Mesendoderm (in vitro differentiated cells): ENCODE measurements around the gene RBM23.
A peak's percentile ranks its signal among the peaks of the same experiment; 100 is the strongest.

Experiments used
- DNase-seq: peaks from one replicate; pipeline ENCODE4 v3.0.0; 2013
- H2AK5ac ChIP-seq: 2 replicates; pipeline ENCODE4 v1.6.1; 2013; ENCODE audit warnings: low read length, inconsistent platforms
- H2BK120ac ChIP-seq: 2 replicates; pipeline ENCODE4 v1.6.1; 2013; ENCODE audit warnings: low read depth, mild to moderate bottlenecking, low read length, moderate library complexity, mixed read lengths
- H2BK15ac ChIP-seq: replicated peaks from 2 replicates; pipeline ENCODE4 v1.6.1; 2013; ENCODE audit warnings: low read depth, mild to moderate bottlenecking, moderate library complexity
- H2BK5ac ChIP-seq: 2 replicates; pipeline ENCODE4 v1.6.1; 2013; ENCODE audit warnings: low read length, inconsistent platforms
- H3K18ac ChIP-seq: 2 replicates; pipeline ENCODE4 v1.6.1; 2013; ENCODE audit warnings: mild to moderate bottlenecking, low read length, mixed read lengths
- H3K23ac ChIP-seq: one replicate; pipeline ENCODE4 v1.6.1; 2013; ENCODE audit warnings: low read length
- H3K27ac ChIP-seq: 2 replicates; pipeline ENCODE4 v1.5.1; 2013; ENCODE audit warnings: low read depth, mild to moderate bottlenecking, inconsistent platforms, low read length, moderate library complexity
- H3K27me3 ChIP-seq: 2 replicates; pipeline ENCODE4 v1.6.1; 2013; ENCODE audit warnings: low read length, control low read depth, mild to moderate bottlenecking, inconsistent platforms; ENCODE audit not compliant: insufficient read depth, poor library complexity
- H3K36me3 ChIP-seq: 2 replicates; pipeline ENCODE4 v1.6.1; 2013; ENCODE audit warnings: low read length, inconsistent platforms; ENCODE audit not compliant: control insufficient read depth, insufficient read depth
- H3K4ac ChIP-seq: one replicate; pipeline ENCODE4 v1.6.1; 2013; ENCODE audit warnings: low read depth, mild to moderate bottlenecking, low read length, moderate library complexity
- H3K4me1 ChIP-seq: 2 replicates; pipeline ENCODE4 v1.6.1; 2013; ENCODE audit warnings: low read depth, low read length, inconsistent platforms; ENCODE audit not compliant: control insufficient read depth
- H3K4me2 ChIP-seq: 2 replicates; pipeline ENCODE4 v1.6.1; 2013; ENCODE audit warnings: low read length
- H3K4me3 ChIP-seq: 2 replicates; pipeline ENCODE4 v1.5.1; 2013; ENCODE audit warnings: mild to moderate bottlenecking, low read length
- H3K56ac ChIP-seq: one replicate; pipeline ENCODE4 v1.6.1; 2013; ENCODE audit warnings: low read length
- H3K79me1 ChIP-seq: 2 replicates; pipeline ENCODE4 v1.6.1; 2013; ENCODE audit warnings: low read length, inconsistent platforms
- H3K79me2 ChIP-seq: 2 replicates; pipeline ENCODE4 v1.6.1; 2013; ENCODE audit warnings: mild to moderate bottlenecking, low read length; ENCODE audit not compliant: control insufficient read depth, insufficient read depth
- H3K9ac ChIP-seq: 2 replicates; pipeline ENCODE4 v1.6.1; 2013; ENCODE audit warnings: low read length, inconsistent platforms
- H4K5ac ChIP-seq: one replicate; pipeline ENCODE4 v1.6.1; 2013; ENCODE audit warnings: low read length
- H4K8ac ChIP-seq: one replicate; pipeline ENCODE4 v1.6.1; 2013; ENCODE audit warnings: low read depth, mild to moderate bottlenecking, control low read depth, low read length, moderate library complexity
- WGBS: extraction: QIAGEN DNeasy Blood & Tissue Kit; methylation state at CpG from one replicate; pipeline ENCODE4 v1.1.7; 2013; ENCODE audit warnings: low lambda C conversion rate, missing lambda C conversion rate; ENCODE audit not compliant: insufficient coverage; ENCODE audit errors: extremely low coverage; 5-methylcytosine and 5-hydroxymethylcytosine counted together

The RBM23 gene

GRCh38 chr14:22848351-22849164 lies 70.4 kb downstream of the RBM23 start:
- H3K27me3 ChIP-seq, result no peaks in the 10 kb centered on the region
- H3K79me2 ChIP-seq, result no peaks in the 10 kb centered on the region
- H2BK5ac ChIP-seq, result no peak overlapping the region
- H3K4ac ChIP-seq, result no peak overlapping the region
- H2AK5ac ChIP-seq, result no peak overlapping the region
- H3K79me1 ChIP-seq, result no peaks in the 10 kb centered on the region
- no peak overlapping the region for H3K4me2 ChIP-seq
- H4K5ac ChIP-seq, result no peak overlapping the region
- H3K18ac ChIP-seq, result no peak overlapping the region
- H3K4me1 ChIP-seq, result peaks cover 2% of the 10 kb centered on the region
- no CpG with 5 or more reads among the region's 12 CpGs for WGBS
- peaks cover 12% of the 10 kb centered on the region for H3K36me3 ChIP-seq
- H3K56ac ChIP-seq, result peak overlapping the region; percentile 76
- no peak overlapping the region for H3K4me3 ChIP-seq
- no peak overlapping the region for H2BK120ac ChIP-seq
- H2BK15ac ChIP-seq, result no peak overlapping the region
- DNase-seq, result peak; percentile 68
- no peak overlapping the region for H3K23ac ChIP-seq
- peak overlapping the region; percentile 37 for H3K27ac ChIP-seq
- H4K8ac ChIP-seq, result no peak overlapping the region
- H3K9ac ChIP-seq, result peak overlapping the region; percentile 45

- Histone ChIP-seq H3K4ac (no peak overlapping the region), H3K23ac (no peak overlapping the region), H2BK5ac (no peak overlapping the region), H2BK120ac (no peak overlapping the region), H3K9ac (peak overlapping the region; percentile 9), H3K4me1 (peaks cover 2% of the 10 kb centered on the region), H3K18ac (no peak overlapping the region), H3K36me3 (peaks cover 18% of the 10 kb centered on the region), H3K4me2 (no peak overlapping the region), H2BK15ac (no peak overlapping the region), H4K8ac (no peak overlapping the region), H3K79me1 (peaks cover 1% of the 10 kb centered on the region), H3K27ac (peak overlapping the region; percentile 37), H4K5ac (no peak overlapping the region), H3K4me3 (no peak overlapping the region), H3K79me2 (no peaks in the 10 kb centered on the region), H3K27me3 (no peaks in the 10 kb centered on the region), H3K56ac (peak overlapping the region; percentile 17), H2AK5ac (no peak overlapping the region)
- DNase-seq, result no peak
- no CpG with 5 or more reads among the region's 14 CpGs for WGBS
Observed at GRCh38 chr14:22847661-22848341, 71.1 kb downstream of the RBM23 start.

GRCh38 chr14:22846811-22847307 lies 72.1 kb downstream of the RBM23 start:
- Histone ChIP-seq H3K23ac (no peak overlapping the region), H3K9ac (no peak overlapping the region), H3K4me1 (peaks cover 2% of the 10 kb centered on the region), H3K27me3 (no peaks in the 10 kb centered on the region), H3K18ac (no peak overlapping the region), H3K4me2 (no peak overlapping the region), H2BK120ac (no peak overlapping the region), H4K8ac (no peak overlapping the region), H3K36me3 (peaks cover 26% of the 10 kb centered on the region), H3K56ac (no peak overlapping the region), H2BK5ac (no peak overlapping the region), H3K4me3 (no peak overlapping the region), H3K79me2 (no peaks in the 10 kb centered on the region), H2AK5ac (no peak overlapping the region), H3K4ac (no peak overlapping the region), H4K5ac (no peak overlapping the region), H2BK15ac (no peak overlapping the region), H3K27ac (no peak overlapping the region), H3K79me1 (peaks cover 6% of the 10 kb centered on the region)
- no peak for DNase-seq
- WGBS, result no CpG with 5 or more reads among the region's 11 CpGs

GRCh38 chr14:22845821-22846625 lies 72.9 kb downstream of the RBM23 start:
- Histone ChIP-seq H3K4me2 (no peak overlapping the region), H3K27me3 (no peaks in the 10 kb centered on the region), H3K36me3 (peaks cover 32% of the 10 kb centered on the region), H3K4ac (no peak overlapping the region), H3K27ac (no peak overlapping the region), H3K9ac (no peak overlapping the region), H2BK15ac (no peak overlapping the region), H3K79me2 (no peaks in the 10 kb centered on the region), H4K5ac (no peak overlapping the region), H3K4me3 (no peak overlapping the region), H2AK5ac (no peak overlapping the region), H2BK120ac (no peak overlapping the region), H3K4me1 (peaks cover 2% of the 10 kb centered on the region), H3K56ac (no peak overlapping the region), H3K23ac (no peak overlapping the region), H3K18ac (no peak overlapping the region), H2BK5ac (no peak overlapping the region), H4K8ac (no peak overlapping the region), H3K79me1 (peaks cover 6% of the 10 kb centered on the region)
- no peak for DNase-seq
- WGBS, result no CpG with 5 or more reads among the region's 26 CpGs

- H3K9ac ChIP-seq, result no peak overlapping the region
- no peak overlapping the region for H2BK120ac ChIP-seq
- no peak overlapping the region for H2BK15ac ChIP-seq
- no CpG with 5 or more reads among the region's 9 CpGs for WGBS
- DNase-seq, result no peak
- H2BK5ac ChIP-seq, result no peak overlapping the region
- no peak overlapping the region for H3K4me3 ChIP-seq
- no peak overlapping the region for H4K8ac ChIP-seq
- H3K27ac ChIP-seq, result no peak overlapping the region
- H3K27me3 ChIP-seq, result no peaks in the 10 kb centered on the region
- peaks cover 2% of the 10 kb centered on the region for H3K4me1 ChIP-seq
- no peak overlapping the region for H3K18ac ChIP-seq
- H3K79me1 ChIP-seq, result peaks cover 10% of the 10 kb centered on the region
- H3K36me3 ChIP-seq, result peaks cover 34% of the 10 kb centered on the region
- no peaks in the 10 kb centered on the region for H3K79me2 ChIP-seq
- no peak overlapping the region for H3K56ac ChIP-seq
- no peak overlapping the region for H3K4ac ChIP-seq
- no peak overlapping the region for H2AK5ac ChIP-seq
- no peak overlapping the region for H4K5ac ChIP-seq
- no peak overlapping the region for H3K23ac ChIP-seq
- H3K4me2 ChIP-seq, result no peak overlapping the region
Observed at GRCh38 chr14:22845103-22845394, 73.9 kb downstream of the RBM23 start.
